Uterus (tissue), 4 donors: ENCODE data around the gene ADH7. TPM values are rescaled to one million over a fixed set of nuclear protein-coding genes. Genes with fewer than 3 reads are reported as not detected.

Source experiments
- DNase-seq, 2 donors: peaks; one replicate each; pipeline ENCODE4 v3.0.0-alpha.2; 2019 to 2020
- H3K27ac ChIP-seq, 2 donors: fragments of 200-600 bp; sonication (generic); 1 replicate in 1 of 2; 2 replicates in 1 of 2; pipeline ENCODE4 v1.5.1; 2016 to 2018
- H3K27me3 ChIP-seq, 2 donors: fragments of 200-600 bp; sonication (generic); one replicate each; pipeline ENCODE4 v1.5.1; 2018 to 2019; ENCODE audit warnings: control low read depth in 1 of 2
- H3K36me3 ChIP-seq, 2 donors: fragments of 200-600 bp; sonication (generic); one replicate each; pipeline ENCODE4 v1.5.1; 2019; ENCODE audit warnings: control low read depth in 1 of 2
- H3K4me1 ChIP-seq, 2 donors: fragments of 200-600 bp; sonication (generic); one replicate each; pipeline ENCODE4 v1.5.1; 2018 to 2019; ENCODE audit warnings: control low read depth in 1 of 2
- H3K4me3 ChIP-seq, 2 donors: fragments of 200-600 bp; sonication (generic); 1 replicate in 1 of 2; 2 replicates in 1 of 2; pipeline ENCODE4 v1.5.1; 2018 to 2019; ENCODE audit warnings: mild to moderate bottlenecking in 1 of 2
- H3K9me3 ChIP-seq, 2 donors: fragments of 200-600 bp; sonication (generic); one replicate each; pipeline ENCODE4 v1.5.1; 2019; ENCODE audit warnings: control low read depth in 1 of 2
- CTCF ChIP-seq, 4 experiments: fragments of 200-600 bp in 2 of 4; fragments of 450-650 bp in 2 of 4; sonication (generic) in 2 of 4; IDR thresholded peaks; one replicate each; pipeline ENCODE4 v1.5.1; 2016 to 2019; ENCODE audit warnings: antibody characterized with exemption in 4 of 4, mild to moderate bottlenecking in 2 of 4, moderate library complexity in 1 of 4
- POLR2A ChIP-seq, 2 donors: fragments of 450-650 bp; IDR thresholded peaks; one replicate each; pipeline ENCODE4 v1.6.1; 2016; ENCODE audit warnings: antibody characterized with exemption in 2 of 2, mild to moderate bottlenecking in 1 of 2, moderate library complexity in 1 of 2
- intact Hi-C: fragments of 100-400 bp; cut with DNase I; formaldehyde crosslinking; loops from one replicate; pipeline ENCODE4 v1.15.1; 2023; ENCODE audit warnings: low total_unique reads
- total RNA-seq, 4 donors: library from RNA; depleted of rRNA in 3 of 4; stranded (reverse); fragments of >200 nt in 3 of 4; gene quantifications; one replicate each; pipeline versions ENCODE4 v1.1.0 to v1.2.4, GENCODE V29; 2014 to 2023
- donor health status: DM: yes; HTN: yes; CAD: no.

The ADH7 gene
- total RNA-seq, 4 donors from 2014 or later, result not detected

- intact Hi-C loops, result loop anchor here (5.0 kb wide), 1 partner anchor 337 kb away; no protein-coding TSS in a partner anchor
These were observed 24.5 kb upstream of the ADH7 start for GRCh38 chr4:99459546-99460042.

GRCh38 chr4:99458911-99459447 lies 23.8 kb upstream of the ADH7 start:
- Histone ChIP-seq H3K27me3 (no peaks in the 10 kb centered on the region), H3K36me3 (no peaks in the 10 kb centered on the region), H3K4me1 (no peaks in the 10 kb centered on the region), H3K9me3 (no peaks in the 10 kb centered on the region), H3K27ac (no peak overlapping the region), H3K4me3 (no peak overlapping the region)
- intact Hi-C loops, result no loop called here
- TF ChIP-seq CTCF (IDR thresholded peaks at IDR 0.05), result no peak
- TF ChIP-seq POLR2A (IDR thresholded peaks at IDR 0.05), result no peak
- DNase-seq, result no peak

More at GRCh38 chr4:99459546-99460042, 24.5 kb upstream of the ADH7 start:
- Histone ChIP-seq H3K4me1 (no peaks in the 10 kb centered on the region), H3K36me3 (no peaks in the 10 kb centered on the region), H3K27me3 (no peaks in the 10 kb centered on the region), H3K9me3 (no peaks in the 10 kb centered on the region), H3K4me3 (no peak overlapping the region), H3K27ac (no peak overlapping the region)
- no peak for TF ChIP-seq CTCF (IDR thresholded peaks at IDR 0.05)
- no peak for TF ChIP-seq POLR2A (IDR thresholded peaks at IDR 0.05)
- no peak for DNase-seq

GRCh38 chr4:99457676-99458075 lies 22.5 kb upstream of the ADH7 start:
- Histone ChIP-seq H3K9me3 (no peaks in the 10 kb centered on the region), H3K27me3 (no peaks in the 10 kb centered on the region), H3K27ac (no peak overlapping the region), H3K4me3 (no peak overlapping the region), H3K4me1 (no peaks in the 10 kb centered on the region), H3K36me3 (no peaks in the 10 kb centered on the region)
- no peak for DNase-seq
- intact Hi-C loops, result no loop called here
- no peak for TF ChIP-seq POLR2A (IDR thresholded peaks at IDR 0.05)
- no peak for TF ChIP-seq CTCF (IDR thresholded peaks at IDR 0.05)

- Histone ChIP-seq H3K27me3 (no peaks in the 10 kb centered on the region), H3K4me3 (no peak overlapping the region), H3K4me1 (no peaks in the 10 kb centered on the region), H3K9me3 (no peaks in the 10 kb centered on the region), H3K36me3 (no peaks in the 10 kb centered on the region), H3K27ac (no peak overlapping the region)
- TF ChIP-seq CTCF (IDR thresholded peaks at IDR 0.05) (no peak), POLR2A (IDR thresholded peaks at IDR 0.05) (no peak)
- no peak for DNase-seq
- intact Hi-C loops, result no loop called here
These were observed 22.1 kb upstream of the ADH7 start for GRCh38 chr4:99457270-99457669.

- DNase-seq, result no peak
- H3K27ac ChIP-seq, result no peak overlapping the region
- no peaks in the 10 kb centered on the region for H3K36me3 ChIP-seq
- H3K27me3 ChIP-seq, result no peaks in the 10 kb centered on the region
- H3K9me3 ChIP-seq, result no peaks in the 10 kb centered on the region
- intact Hi-C loops, result no loop called here
- H3K4me1 ChIP-seq, result no peaks in the 10 kb centered on the region
- TF ChIP-seq POLR2A (IDR thresholded peaks at IDR 0.05) (no peak), CTCF (IDR thresholded peaks at IDR 0.05) (no peak)
- H3K4me3 ChIP-seq, result no peak overlapping the region
These were observed 12.4 kb upstream of the ADH7 start for GRCh38 chr4:99447513-99447912.
